ENCODE data around the gene SMARCD3. TPM values are rescaled to one million over a fixed set of nuclear protein-coding genes. Genes with fewer than 3 reads are reported as not detected.

Gene SMARCD3
- total and polyA plus RNA-seq, 2 experiments from 2014 or later: 3.3 to 4.0 TPM

DNA sequence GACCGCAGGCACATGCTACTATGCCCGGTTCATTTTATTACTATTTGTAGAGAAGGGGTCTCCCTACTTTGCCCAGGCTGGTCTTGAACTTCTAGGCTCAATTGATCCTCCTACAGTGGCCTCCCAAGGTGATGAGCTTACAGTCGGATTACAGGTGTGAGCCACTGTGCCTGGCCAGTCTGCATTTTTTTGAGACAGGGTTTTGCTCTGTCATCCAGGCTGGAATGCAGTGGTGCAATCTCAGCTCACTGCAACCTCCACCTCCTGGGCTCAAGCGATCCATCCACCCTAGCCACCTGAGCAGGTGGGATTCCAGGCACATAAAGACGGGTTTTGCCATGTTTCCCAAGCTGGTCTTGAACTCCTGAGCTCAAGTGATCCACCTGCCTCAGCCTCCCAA lies 35.9 kb downstream of the SMARCD3 start:
- no peak for ATAC-seq
- Histone ChIP-seq H4K20me1 (replicated peaks; ENCODE audit: insufficient read depth) (no peaks in the 10 kb centered on the region; the same call in 1 of the 2 replicates), H3K27me3 (ENCODE audit: insufficient read depth) (no peaks in the 10 kb centered on the region), H3K4me1 (ENCODE audit: insufficient read depth) (peaks cover 7% of the 10 kb centered on the region), H3K9me2 (ENCODE audit: insufficient read depth) (no peaks in the 10 kb centered on the region), H3K36me3 (ENCODE audit: insufficient read depth) (peaks cover 26% of the 10 kb centered on the region), H2AFZ (no peak overlapping the region), H3K4me3 (no peak overlapping the region), H3K79me2 (replicated peaks; ENCODE audit: insufficient read depth) (no peaks in the 10 kb centered on the region), H3F3A (replicated peaks; ENCODE audit: low read depth) (no peaks in the 10 kb centered on the region), H3K4me2 (no peak overlapping the region), H3K27ac (ENCODE audit: low read depth) (no peak overlapping the region)
- no peak for TF ChIP-seq ZNF331 (CRISPR knock-in tag; IDR thresholded peaks at IDR 0.05; ENCODE audit: low read depth)
- no peak for TF ChIP-seq NANOG (IDR thresholded peaks at IDR 0.05; ENCODE audit: borderline replicate concordance)
- no peak for TF ChIP-seq JUNB (IDR thresholded peaks at IDR 0.05; ENCODE audit: unreplicated experiment)
- TF ChIP-seq, protein P1, sequence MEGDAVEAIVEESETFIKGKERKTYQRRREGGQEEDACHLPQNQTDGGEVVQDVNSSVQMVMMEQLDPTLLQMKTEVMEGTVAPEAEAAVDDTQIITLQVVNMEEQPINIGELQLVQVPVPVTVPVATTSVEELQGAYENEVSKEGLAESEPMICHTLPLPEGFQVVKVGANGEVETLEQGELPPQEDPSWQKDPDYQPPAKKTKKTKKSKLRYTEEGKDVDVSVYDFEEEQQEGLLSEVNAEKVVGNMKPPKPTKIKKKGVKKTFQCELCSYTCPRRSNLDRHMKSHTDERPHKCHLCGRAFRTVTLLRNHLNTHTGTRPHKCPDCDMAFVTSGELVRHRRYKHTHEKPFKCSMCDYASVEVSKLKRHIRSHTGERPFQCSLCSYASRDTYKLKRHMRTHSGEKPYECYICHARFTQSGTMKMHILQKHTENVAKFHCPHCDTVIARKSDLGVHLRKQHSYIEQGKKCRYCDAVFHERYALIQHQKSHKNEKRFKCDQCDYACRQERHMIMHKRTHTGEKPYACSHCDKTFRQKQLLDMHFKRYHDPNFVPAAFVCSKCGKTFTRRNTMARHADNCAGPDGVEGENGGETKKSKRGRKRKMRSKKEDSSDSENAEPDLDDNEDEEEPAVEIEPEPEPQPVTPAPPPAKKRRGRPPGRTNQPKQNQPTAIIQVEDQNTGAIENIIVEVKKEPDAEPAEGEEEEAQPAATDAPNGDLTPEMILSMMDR (conservative IDR thresholded peaks at IDR 0.05; ENCODE audit: low read depth in 2 of 2): no peak
- TF ChIP-seq, protein P2, sequence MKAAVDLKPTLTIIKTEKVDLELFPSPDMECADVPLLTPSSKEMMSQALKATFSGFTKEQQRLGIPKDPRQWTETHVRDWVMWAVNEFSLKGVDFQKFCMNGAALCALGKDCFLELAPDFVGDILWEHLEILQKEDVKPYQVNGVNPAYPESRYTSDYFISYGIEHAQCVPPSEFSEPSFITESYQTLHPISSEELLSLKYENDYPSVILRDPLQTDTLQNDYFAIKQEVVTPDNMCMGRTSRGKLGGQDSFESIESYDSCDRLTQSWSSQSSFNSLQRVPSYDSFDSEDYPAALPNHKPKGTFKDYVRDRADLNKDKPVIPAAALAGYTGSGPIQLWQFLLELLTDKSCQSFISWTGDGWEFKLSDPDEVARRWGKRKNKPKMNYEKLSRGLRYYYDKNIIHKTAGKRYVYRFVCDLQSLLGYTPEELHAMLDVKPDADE (IDR thresholded peaks at IDR 0.05): no peak
- TF ChIP-seq CREB1 (CRISPR knock-in tag; IDR thresholded peaks at IDR 0.05; ENCODE audit: low read depth): no peak
- TF ChIP-seq, protein P3, sequence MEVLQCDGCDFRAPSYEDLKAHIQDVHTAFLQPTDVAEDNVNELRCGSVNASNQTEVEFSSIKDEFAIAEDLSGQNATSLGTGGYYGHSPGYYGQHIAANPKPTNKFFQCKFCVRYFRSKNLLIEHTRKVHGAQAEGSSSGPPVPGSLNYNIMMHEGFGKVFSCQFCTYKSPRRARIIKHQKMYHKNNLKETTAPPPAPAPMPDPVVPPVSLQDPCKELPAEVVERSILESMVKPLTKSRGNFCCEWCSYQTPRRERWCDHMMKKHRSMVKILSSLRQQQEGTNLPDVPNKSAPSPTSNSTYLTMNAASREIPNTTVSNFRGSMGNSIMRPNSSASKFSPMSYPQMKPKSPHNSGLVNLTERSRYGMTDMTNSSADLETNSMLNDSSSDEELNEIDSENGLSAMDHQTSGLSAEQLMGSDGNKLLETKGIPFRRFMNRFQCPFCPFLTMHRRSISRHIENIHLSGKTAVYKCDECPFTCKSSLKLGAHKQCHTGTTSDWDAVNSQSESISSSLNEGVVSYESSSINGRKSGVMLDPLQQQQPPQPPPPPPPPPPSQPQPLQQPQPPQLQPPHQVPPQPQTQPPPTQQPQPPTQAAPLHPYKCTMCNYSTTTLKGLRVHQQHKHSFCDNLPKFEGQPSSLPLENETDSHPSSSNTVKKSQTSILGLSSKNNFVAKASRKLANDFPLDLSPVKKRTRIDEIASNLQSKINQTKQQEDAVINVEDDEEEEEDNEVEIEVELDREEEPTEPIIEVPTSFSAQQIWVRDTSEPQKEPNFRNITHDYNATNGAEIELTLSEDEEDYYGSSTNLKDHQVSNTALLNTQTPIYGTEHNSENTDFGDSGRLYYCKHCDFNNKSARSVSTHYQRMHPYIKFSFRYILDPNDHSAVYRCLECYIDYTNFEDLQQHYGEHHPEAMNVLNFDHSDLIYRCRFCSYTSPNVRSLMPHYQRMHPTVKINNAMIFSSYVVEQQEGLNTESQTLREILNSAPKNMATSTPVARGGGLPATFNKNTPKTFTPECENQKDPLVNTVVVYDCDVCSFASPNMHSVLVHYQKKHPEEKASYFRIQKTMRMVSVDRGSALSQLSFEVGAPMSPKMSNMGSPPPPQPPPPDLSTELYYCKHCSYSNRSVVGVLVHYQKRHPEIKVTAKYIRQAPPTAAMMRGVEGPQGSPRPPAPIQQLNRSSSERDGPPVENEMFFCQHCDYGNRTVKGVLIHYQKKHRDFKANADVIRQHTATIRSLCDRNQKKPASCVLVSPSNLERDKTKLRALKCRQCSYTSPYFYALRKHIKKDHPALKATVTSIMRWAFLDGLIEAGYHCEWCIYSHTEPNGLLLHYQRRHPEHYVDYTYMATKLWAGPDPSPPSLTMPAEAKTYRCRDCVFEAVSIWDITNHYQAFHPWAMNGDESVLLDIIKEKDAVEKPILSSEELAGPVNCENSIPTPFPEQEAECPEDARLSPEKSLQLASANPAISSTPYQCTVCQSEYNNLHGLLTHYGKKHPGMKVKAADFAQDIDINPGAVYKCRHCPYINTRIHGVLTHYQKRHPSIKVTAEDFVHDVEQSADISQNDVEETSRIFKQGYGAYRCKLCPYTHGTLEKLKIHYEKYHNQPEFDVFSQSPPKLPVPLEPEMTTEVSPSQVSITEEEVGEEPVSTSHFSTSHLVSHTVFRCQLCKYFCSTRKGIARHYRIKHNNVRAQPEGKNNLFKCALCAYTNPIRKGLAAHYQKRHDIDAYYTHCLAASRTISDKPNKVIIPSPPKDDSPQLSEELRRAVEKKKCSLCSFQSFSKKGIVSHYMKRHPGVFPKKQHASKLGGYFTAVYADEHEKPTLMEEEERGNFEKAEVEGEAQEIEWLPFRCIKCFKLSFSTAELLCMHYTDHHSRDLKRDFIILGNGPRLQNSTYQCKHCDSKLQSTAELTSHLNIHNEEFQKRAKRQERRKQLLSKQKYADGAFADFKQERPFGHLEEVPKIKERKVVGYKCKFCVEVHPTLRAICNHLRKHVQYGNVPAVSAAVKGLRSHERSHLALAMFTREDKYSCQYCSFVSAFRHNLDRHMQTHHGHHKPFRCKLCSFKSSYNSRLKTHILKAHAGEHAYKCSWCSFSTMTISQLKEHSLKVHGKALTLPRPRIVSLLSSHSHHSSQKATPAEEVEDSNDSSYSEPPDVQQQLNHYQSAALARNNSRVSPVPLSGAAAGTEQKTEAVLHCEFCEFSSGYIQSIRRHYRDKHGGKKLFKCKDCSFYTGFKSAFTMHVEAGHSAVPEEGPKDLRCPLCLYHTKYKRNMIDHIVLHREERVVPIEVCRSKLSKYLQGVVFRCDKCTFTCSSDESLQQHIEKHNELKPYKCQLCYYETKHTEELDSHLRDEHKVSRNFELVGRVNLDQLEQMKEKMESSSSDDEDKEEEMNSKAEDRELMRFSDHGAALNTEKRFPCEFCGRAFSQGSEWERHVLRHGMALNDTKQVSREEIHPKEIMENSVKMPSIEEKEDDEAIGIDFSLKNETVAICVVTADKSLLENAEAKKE (CRISPR knock-in tag; IDR thresholded peaks at IDR 0.05): no peak
- no peak for TF ChIP-seq STAT1 (IDR thresholded peaks at IDR 0.05; ENCODE audit: unreplicated experiment)
- TF ChIP-seq ZNF114 (CRISPR knock-in tag; IDR thresholded peaks at IDR 0.05): no peak
- no peak for TF ChIP-seq POLR2AphosphoS5 (IDR thresholded peaks at IDR 0.05; ENCODE audit: low read depth)
- no peak for TF ChIP-seq EZH2phosphoT487 (IDR thresholded peaks at IDR 0.05; ENCODE audit: unreplicated experiment)
- TF ChIP-seq EZH2 (IDR thresholded peaks at IDR 0.05; ENCODE audit: low read depth, unreplicated experiment): no peak
- Mint-ChIP-seq H3K27ac (no peak overlapping the region), H3K9me3 (no peaks in the 10 kb centered on the region), H3K36me3 (ENCODE audit: low read depth) (peaks cover 52% of the 10 kb centered on the region), H3K27me3 (ENCODE audit: insufficient read depth, low read depth, poor library complexity) (peaks cover 13% of the 10 kb centered on the region), H3K4me1 (peaks cover 15% of the 10 kb centered on the region), H3K4me3 (no peak overlapping the region)
- DNase-seq (ENCODE audit: low spot score): no peak

Data from GM23338 (cell line).